H1 (cell line): ENCODE measurements around the gene MLYCD. TPM values are rescaled to one million over a fixed set of nuclear protein-coding genes. Genes with fewer than 3 reads are reported as not detected.

Experiments used
- CTCF ChIA-PET: fragments of 300-600 bp; sonication (Branson Sonifier 250); formaldehyde crosslinking; loops from one replicate; lab custom pipeline; 2021; ENCODE audit not compliant: partially characterized antibody; lab: Charles Lee
- POLR2A ChIA-PET: fragments of 300-600 bp; sonication (Branson Sonifier 250); formaldehyde crosslinking; loops from one replicate; lab custom pipeline; 2021; ENCODE audit warnings: inconsistent platforms; ENCODE audit not compliant: partially characterized antibody; lab: Charles Lee
- DNase-seq, 2 experiments: peaks; one replicate each; pipeline versions ENCODE4 v3.0.0 to v3.0.0-alpha.2; 2010 to 2022; ENCODE audit warnings: low spot score in 2 of 2, low read depth in 1 of 2, mixed read lengths in 1 of 2
- FAIRE-seq: peaks from 2 replicates; lab custom pipeline; 2011; peaks lifted over from hg19 to GRCh38; lab: Jason Lieb, UNC
- H2AFZ ChIP-seq: 2 replicates; pipeline ENCODE4 v1.8.1; 2012; ENCODE audit warnings: low read length, inconsistent platforms
- H2AK5ac ChIP-seq: 2 replicates; pipeline ENCODE4 v1.6.1; 2013; ENCODE audit warnings: low read depth, low read length
- H2BK120ac ChIP-seq: replicated peaks from 2 replicates; pipeline ENCODE3; 2013; ENCODE audit warnings: low read depth, low read length, inconsistent platforms
- H2BK12ac ChIP-seq: 2 replicates; pipeline ENCODE4 v1.6.1; 2013; ENCODE audit warnings: low read depth, low read length
- H2BK15ac ChIP-seq: 2 replicates; pipeline ENCODE4 v1.6.1; 2013; ENCODE audit warnings: low read length
- H2BK20ac ChIP-seq: 2 replicates; pipeline ENCODE4 v1.6.1; 2013; ENCODE audit warnings: low read length
- H2BK5ac ChIP-seq: 2 replicates; pipeline ENCODE4 v1.6.1; 2013; ENCODE audit warnings: low read depth, low read length
- H3K14ac ChIP-seq: 2 replicates; pipeline ENCODE4 v1.6.1; 2013; ENCODE audit warnings: inconsistent platforms; ENCODE audit not compliant: insufficient read length
- H3K18ac ChIP-seq: 2 replicates; pipeline ENCODE4 v1.6.1; 2013; ENCODE audit warnings: low read length; ENCODE audit errors: extremely low read depth
- H3K23ac ChIP-seq: 2 replicates; pipeline ENCODE4 v1.6.1; 2013; ENCODE audit warnings: inconsistent platforms; ENCODE audit not compliant: insufficient read length
- H3K23me2 ChIP-seq: 2 replicates; pipeline ENCODE4 v1.6.1; 2013; ENCODE audit warnings: low read depth, low read length
- H3K27ac ChIP-seq: 2 replicates; pipeline ENCODE4 v1.6.1; 2011; ENCODE audit warnings: low read depth, low read length, inconsistent platforms
- H3K27me3 ChIP-seq, 4 experiments: replicated peaks in 1 of 4; 1 replicate in 1 of 4; 2 replicates in 3 of 4; pipeline versions ENCODE4 v1.6.1 to v1.8.1; 2011 to 2013; ENCODE audit warnings: low read length in 3 of 4, mild to moderate bottlenecking in 3 of 4, inconsistent platforms in 2 of 4, mixed read lengths in 2 of 4, moderate library complexity in 1 of 4; ENCODE audit not compliant: control insufficient read depth in 3 of 4, insufficient read depth in 3 of 4; ENCODE audit errors: extremely low read depth in 1 of 4
- H3K36me3 ChIP-seq, 4 experiments: 2 replicates each; pipeline versions ENCODE4 v1.6.1 to v1.8.1; 2011 to 2013; ENCODE audit warnings: mild to moderate bottlenecking in 4 of 4, low read length in 3 of 4, moderate library complexity in 2 of 4, control low read depth in 1 of 4, inconsistent platforms in 1 of 4; ENCODE audit not compliant: insufficient read depth in 4 of 4, control insufficient read depth in 2 of 4
- H3K4ac ChIP-seq: replicated peaks from 2 replicates; pipeline ENCODE3; 2013; ENCODE audit warnings: low read length, low read depth, mixed read lengths, inconsistent platforms; ENCODE audit not compliant: insufficient read length
- H3K4me1 ChIP-seq, 4 experiments: replicated peaks in 1 of 4; 1 replicate in 1 of 4; 2 replicates in 3 of 4; pipeline versions ENCODE4 v1.6.1 to v1.8.1; 2011 to 2013; ENCODE audit warnings: low read length in 3 of 4, inconsistent platforms in 2 of 4, mixed read lengths in 1 of 4; ENCODE audit not compliant: insufficient read depth in 4 of 4, control insufficient read depth in 3 of 4
- H3K4me2 ChIP-seq, 2 experiments: 2 replicates each; pipeline versions ENCODE4 v1.6.1 to v1.8.1; 2011 to 2013; ENCODE audit warnings: low read depth in 2 of 2, low read length in 2 of 2, control low read depth in 1 of 2, inconsistent platforms in 1 of 2, mild to moderate bottlenecking in 1 of 2; ENCODE audit not compliant: insufficient read depth in 1 of 2
- H3K4me3 ChIP-seq, 4 experiments: fragments of 200-600, 300-600 bp in 1 of 4; sonication (generic), shearing (Covaris generic), sonication (Bioruptor Twin) in 1 of 4; 2 replicates each; pipeline versions ENCODE4 v1.5.1 to v1.8.1; 2011 to 2016; ENCODE audit warnings: low read length in 4 of 4, low read depth in 3 of 4, control low read depth in 2 of 4, inconsistent platforms in 2 of 4, mild to moderate bottlenecking in 2 of 4, mixed read lengths in 1 of 4, moderate library complexity in 1 of 4; ENCODE audit not compliant: insufficient read depth in 2 of 4; ENCODE audit errors: extremely low read depth in 1 of 4
- H3K56ac ChIP-seq: replicated peaks from 2 replicates; pipeline ENCODE3; 2013; ENCODE audit warnings: low read depth, mild to moderate bottlenecking, mixed read lengths, low read length, inconsistent platforms; ENCODE audit not compliant: insufficient read length
- H3K79me1 ChIP-seq: 2 replicates; pipeline ENCODE4 v1.6.1; 2013; ENCODE audit warnings: low read depth, low read length, control low read depth
- H3K79me2 ChIP-seq, 2 experiments: 2 replicates each; pipeline versions ENCODE4 v1.6.1 to v1.8.1; 2012 to 2013; ENCODE audit warnings: low read length in 2 of 2, mild to moderate bottlenecking in 2 of 2, inconsistent platforms in 1 of 2; ENCODE audit not compliant: insufficient read depth in 2 of 2, control insufficient read depth in 1 of 2
- H3K9ac ChIP-seq, 4 experiments: replicated peaks in 1 of 4; 1 replicate in 1 of 4; 2 replicates in 3 of 4; pipeline versions ENCODE4 v1.6.1 to v1.8.1; 2011 to 2013; ENCODE audit warnings: low read depth in 3 of 4, low read length in 3 of 4, control low read depth in 2 of 4, mild to moderate bottlenecking in 2 of 4, moderate library complexity in 2 of 4, inconsistent platforms in 1 of 4; ENCODE audit errors: extremely low read depth in 1 of 4
- H3K9me3 ChIP-seq, 2 experiments: 2 replicates each; pipeline versions ENCODE4 v1.6.1 to v1.8.1; 2012 to 2013; ENCODE audit warnings: mild to moderate bottlenecking in 2 of 2, moderate library complexity in 2 of 2, control low read depth in 1 of 2, inconsistent platforms in 1 of 2, low read depth in 1 of 2, low read length in 1 of 2, mixed read lengths in 1 of 2; ENCODE audit not compliant: insufficient read depth in 2 of 2
- H4K20me1 ChIP-seq, 2 experiments: replicated peaks in 1 of 2; 2 replicates each; pipeline versions ENCODE3 to v1.8.1; 2011 to 2013; ENCODE audit warnings: inconsistent platforms in 2 of 2, low read length in 2 of 2, mild to moderate bottlenecking in 1 of 2; ENCODE audit not compliant: insufficient read depth in 2 of 2, control insufficient read depth in 1 of 2
- H4K5ac ChIP-seq: 2 replicates; pipeline ENCODE4 v1.6.1; 2013; ENCODE audit warnings: low read length, low read depth, mixed read lengths, inconsistent platforms; ENCODE audit not compliant: insufficient read length
- H4K8ac ChIP-seq: 2 replicates; pipeline ENCODE4 v1.8.0; 2013; ENCODE audit warnings: mild to moderate bottlenecking, moderate library complexity, low read length, inconsistent platforms; ENCODE audit not compliant: insufficient read depth; ENCODE audit errors: extremely low read depth
- H4K91ac ChIP-seq: replicated peaks from 2 replicates; pipeline ENCODE3; 2013; ENCODE audit warnings: low read length, mixed read lengths, inconsistent platforms; ENCODE audit not compliant: insufficient read length
- RAD21 ChIP-seq, 2 experiments: IDR thresholded peaks in 1 of 2; conservative IDR thresholded peaks in 1 of 2; 2 replicates each; pipeline ENCODE4 v1.6.1; 2011; ENCODE audit warnings: low read depth in 2 of 2, low read length in 2 of 2, improper control_type of control experiment in 1 of 2, inconsistent platforms in 1 of 2, mild to moderate bottlenecking in 1 of 2, moderate library complexity in 1 of 2
- SRF ChIP-seq: IDR thresholded peaks from 2 replicates; pipeline ENCODE4 v1.6.1; 2011; ENCODE audit warnings: mild to moderate bottlenecking, low read depth, low read length, moderate library complexity
- TBP ChIP-seq: IDR thresholded peaks from 2 replicates; pipeline ENCODE4 v1.6.1; 2011; ENCODE audit warnings: low read depth, low read length, improper control_type of control experiment
- WGBS, 2 experiments: shearing (Covaris generic) in 1 of 2; methylation state at CpG; one replicate each; pipeline versions ENCODE4 v1.1.6 to v1.1.7; 2013 to 2015; ENCODE audit warnings: low lambda C conversion rate in 2 of 2, mixed read lengths in 2 of 2, inconsistent platforms in 1 of 2, low coverage in 1 of 2, missing lambda C conversion rate in 1 of 2; ENCODE audit not compliant: insufficient replicate concordance in 2 of 2, insufficient coverage in 1 of 2, insufficient read length in 1 of 2; ENCODE audit errors: extremely low coverage in 1 of 2, missing lambda C conversion rate in 1 of 2; 5-methylcytosine and 5-hydroxymethylcytosine counted together
- polyA plus RNA-seq, 7 experiments: library from polyadenylated mRNA; depleted of rRNA in 3 of 7; stranded (reverse) in 5 of 7; unstranded in 2 of 7; fragments of >200 nt in 5 of 7; fragments of 200-250 nt in 2 of 7; gene quantifications; 1 replicate in 5 of 7; 2 replicates in 1 of 7; 4 replicates in 1 of 7; pipeline versions ENCODE4 v1.2.1 to v1.2.3, GENCODE V29; 2011 to 2013; ENCODE audit warnings: missing spikeins in 2 of 7, mixed read lengths in 2 of 7
- total RNA-seq: library from RNA; stranded (reverse); fragmentation: NEBNext Ultra II Directional; extraction: Animal tissue kit (Norgen Biotek cat#: 25700); gene quantifications from 2 replicates; pipeline ENCODE4 v1.2.1, GENCODE V29; 2021
- TF ChIP-seq, protein P1 (sequence below), 3 experiments: IDR thresholded peaks; 1 replicate in 2 of 3; 2 replicates in 1 of 3; pipeline versions ENCODE4 v1.5.1 to v1.6.1; 2011; ENCODE audit warnings: low read length in 3 of 3, mild to moderate bottlenecking in 3 of 3, inconsistent platforms in 2 of 3, low read depth in 1 of 3, moderate library complexity in 1 of 3; ENCODE audit not compliant: insufficient read depth in 1 of 3; ENCODE audit errors: control extremely low read depth in 1 of 3

Gene MLYCD
- total and polyA plus RNA-seq, 2 of the 8 experiments (the other 6 are each of a cell fraction or from before 2014, with no cell fraction given): 3.7 to 7.0 TPM

DNA sequence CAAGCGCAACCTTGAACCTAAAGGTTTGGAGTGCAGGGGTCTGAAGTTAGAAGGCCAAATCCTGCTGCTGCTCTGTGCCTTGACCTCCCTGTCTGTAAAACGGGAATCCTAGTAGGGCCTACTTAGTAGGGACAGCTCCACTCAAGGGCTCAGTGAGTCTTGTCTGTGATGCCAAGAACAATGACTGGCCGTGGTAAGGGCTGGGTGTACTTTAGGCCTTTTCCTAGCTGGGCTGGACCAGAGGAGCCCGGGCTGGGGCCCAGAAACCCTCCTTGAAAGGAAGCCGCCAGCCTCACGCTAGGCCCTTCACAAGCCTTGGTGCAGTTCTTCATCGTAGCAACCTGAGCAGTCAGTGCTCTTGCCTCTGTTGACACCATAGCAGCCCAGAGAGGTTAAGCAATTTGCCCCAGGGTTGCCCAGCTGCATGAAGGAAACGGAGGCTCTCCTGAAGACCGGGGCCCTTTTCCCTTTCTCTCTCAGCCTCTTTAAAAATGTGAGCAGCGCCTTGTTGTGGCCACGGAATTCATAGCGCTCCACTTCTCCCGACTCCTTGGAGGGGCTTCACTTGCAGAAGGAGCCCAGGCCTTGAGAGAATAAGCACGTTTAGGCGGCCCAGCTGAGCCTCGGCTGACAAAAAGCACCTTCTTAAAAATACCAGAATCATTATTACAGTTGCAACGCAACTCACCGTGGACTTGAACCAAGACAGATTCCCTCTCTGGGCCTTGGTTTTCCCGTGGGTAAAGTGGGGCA, 73.5 kb downstream of the MLYCD start:
- no peak overlapping the region for H2BK15ac ChIP-seq
- peaks cover 0 to 11% (median 8%) of the 10 kb centered on the region in 4 experiments; a peak in 6 of 7 replicates for H3K4me1 ChIP-seq
- peaks cover 10% of the 10 kb centered on the region; the same call in 1 of the 2 replicates for H3K23me2 ChIP-seq
- DNase-seq: no peak
- no peak overlapping the region for H4K8ac ChIP-seq
- CTCF ChIA-PET: interaction anchor here (0.8 to 4.6 kb wide), 7 partner anchors 9 to 94 kb away, joined by 3 to 70 read pairs (median 4); partner anchors contain the start of gene SLC38A8
- H3K27me3 ChIP-seq: peaks cover 0 to 13% (median 9%) of the 10 kb centered on the region in 4 experiments; a peak in 6 of 7 replicates
- H4K91ac ChIP-seq: no peak overlapping the region
- no peak overlapping the region for H3K18ac ChIP-seq
- no peak overlapping the region for H3K27ac ChIP-seq
- peaks cover 0 to 3% of the 10 kb centered on the region in 2 experiments for H4K20me1 ChIP-seq
- H3K56ac ChIP-seq: no peak overlapping the region
- no peak overlapping the region for H4K5ac ChIP-seq
- H3K9me3 ChIP-seq: peaks cover 0 to 3% of the 10 kb centered on the region in 2 experiments; a peak in 2 of 4 replicates
- WGBS, 2 experiments: 84% methylated on average over 19 of the region's 19 CpGs; no CpG with 5 or more reads in 1 of the 2 experiments
- no peaks in the 10 kb centered on the region for H3K79me2 ChIP-seq
- no peak overlapping the region for H2AK5ac ChIP-seq
- no peak overlapping the region for H3K4ac ChIP-seq
- H3K9ac ChIP-seq: no peak overlapping the region
- no peak overlapping the region for H2AFZ ChIP-seq
- H2BK12ac ChIP-seq: no peak overlapping the region
- no peak overlapping the region for H3K14ac ChIP-seq
- TF ChIP-seq TBP (no peak), RAD21 (IDR thresholded peaks at IDR 0.05 in 1 of 2, conservative IDR thresholded peaks at IDR 0.05 in 1 of 2; ENCODE audit: low read depth in 2 of 2, low read length in 2 of 2) (peak in 1 of 2 experiments; percentile 18; a peak in 1 of 4 replicates), SRF (no peak)
- TF ChIP-seq, protein P1, sequence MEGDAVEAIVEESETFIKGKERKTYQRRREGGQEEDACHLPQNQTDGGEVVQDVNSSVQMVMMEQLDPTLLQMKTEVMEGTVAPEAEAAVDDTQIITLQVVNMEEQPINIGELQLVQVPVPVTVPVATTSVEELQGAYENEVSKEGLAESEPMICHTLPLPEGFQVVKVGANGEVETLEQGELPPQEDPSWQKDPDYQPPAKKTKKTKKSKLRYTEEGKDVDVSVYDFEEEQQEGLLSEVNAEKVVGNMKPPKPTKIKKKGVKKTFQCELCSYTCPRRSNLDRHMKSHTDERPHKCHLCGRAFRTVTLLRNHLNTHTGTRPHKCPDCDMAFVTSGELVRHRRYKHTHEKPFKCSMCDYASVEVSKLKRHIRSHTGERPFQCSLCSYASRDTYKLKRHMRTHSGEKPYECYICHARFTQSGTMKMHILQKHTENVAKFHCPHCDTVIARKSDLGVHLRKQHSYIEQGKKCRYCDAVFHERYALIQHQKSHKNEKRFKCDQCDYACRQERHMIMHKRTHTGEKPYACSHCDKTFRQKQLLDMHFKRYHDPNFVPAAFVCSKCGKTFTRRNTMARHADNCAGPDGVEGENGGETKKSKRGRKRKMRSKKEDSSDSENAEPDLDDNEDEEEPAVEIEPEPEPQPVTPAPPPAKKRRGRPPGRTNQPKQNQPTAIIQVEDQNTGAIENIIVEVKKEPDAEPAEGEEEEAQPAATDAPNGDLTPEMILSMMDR (IDR thresholded peaks at IDR 0.05; ENCODE audit: control extremely low read depth in 1 of 3, insufficient read depth in 1 of 3, low read depth in 1 of 3, low read length in 3 of 3): peak in 1 of 3 experiments; percentile 27; a peak in 1 of 4 replicates
- no peak for FAIRE-seq
- no peak overlapping the region for H3K4me2 ChIP-seq
- H3K79me1 ChIP-seq: no peaks in the 10 kb centered on the region
- no peak overlapping the region for H3K23ac ChIP-seq
- H2BK120ac ChIP-seq: no peak overlapping the region
- no peak overlapping the region for H2BK20ac ChIP-seq
- no peak overlapping the region for H3K4me3 ChIP-seq
- H2BK5ac ChIP-seq: no peak overlapping the region
- H3K36me3 ChIP-seq: no peaks in the 10 kb centered on the region
- POLR2A ChIA-PET: no interaction called here
